HCT116 (cell line): ENCODE data around the gene VIPR2. TPM values are rescaled to one million over a fixed set of nuclear protein-coding genes. Genes with fewer than 3 reads are reported as not detected.

Source experiments
- ATAC-seq: fragments of 200-7000 bp; cut with Tn5 transposase; 2 replicates; pipeline ENCODE4 v1.9.1; 2020; ENCODE audit warnings: mild to moderate bottlenecking, moderate library complexity
- BruUV-seq: library from RNA; stranded (reverse); fragments of 400-500 nt; replicated peaks from 2 replicates; lab custom pipeline; 2021; lab: Mats Ljungman, UMichigan
- CTCF ChIA-PET: fragments of 300-600 bp; sonication (Branson Sonifier 250); formaldehyde crosslinking; loops from one replicate; lab custom pipeline; 2021; ENCODE audit warnings: antibody characterized with exemption; lab: Charles Lee
- POLR2A ChIA-PET: fragments of 300-600, 350-600 bp; sonication (Branson Sonifier 250); formaldehyde crosslinking; loops from one replicate; lab custom pipeline; 2021; ENCODE audit warnings: antibody characterized with exemption; lab: Charles Lee
- RAD21 ChIA-PET, 2 experiments: fragments of 300-600 bp; sonication (Branson Sonifier 250); formaldehyde crosslinking; loops; one replicate each; lab custom pipeline; 2023; ENCODE audit warnings: low total read pairs in 2 of 2; ENCODE audit not compliant: uncharacterized antibody in 2 of 2, unreplicated experiment in 2 of 2, low non-redundant PET in 1 of 2; lab: Charles Lee
- DNase-seq: peaks from one replicate; pipeline ENCODE4 v3.0.0-alpha.2; 2010; ENCODE audit warnings: low read depth, low spot score
- H2AFZ ChIP-seq: fragments of 200-600 bp; shearing (Covaris generic), sonication (generic); 2 replicates; pipeline ENCODE4 v1.6.1; 2017; ENCODE audit warnings: low read depth, mixed run types, mixed read lengths, antibody characterized with exemption, low read length; ENCODE audit not compliant: poor library complexity, severe bottlenecking
- H3K27ac ChIP-seq: 2 replicates; pipeline ENCODE4 v1.5.1; 2012; ENCODE audit warnings: low read depth, low read length
- H3K27me3 ChIP-seq: fragments of 200-600 bp; sonication (generic); 2 replicates; pipeline ENCODE4 v1.6.1; 2016; ENCODE audit warnings: mixed run types, low read length, mixed read lengths; ENCODE audit not compliant: insufficient read depth
- H3K36me3 ChIP-seq, 2 experiments: fragments of 200-500 bp in 1 of 2; fragments of 200-600 bp in 1 of 2; sonication (Bioruptor generic) in 1 of 2; sonication (generic) in 1 of 2; 2 replicates each; pipeline versions ENCODE4 v1.5.1 to v1.6.1; 2014 to 2016; ENCODE audit warnings: low read length in 2 of 2, inconsistent platforms in 1 of 2, mixed read lengths in 1 of 2, mixed run types in 1 of 2; ENCODE audit not compliant: insufficient read depth in 2 of 2, control insufficient read depth in 1 of 2
- H3K4me1 ChIP-seq, 2 experiments: fragments of 200-600 bp in 1 of 2; sonication (generic) in 1 of 2; 2 replicates each; pipeline versions ENCODE4 v1.5.1 to v1.6.1; 2012 to 2017; ENCODE audit warnings: low read length in 2 of 2, inconsistent platforms in 1 of 2, mild to moderate bottlenecking in 1 of 2, mixed read lengths in 1 of 2, mixed run types in 1 of 2, moderate library complexity in 1 of 2; ENCODE audit not compliant: insufficient read depth in 2 of 2, control insufficient read depth in 1 of 2
- H3K4me2 ChIP-seq: fragments of 200-600 bp; sonication (generic); 2 replicates; pipeline ENCODE4 v1.6.1; 2017; ENCODE audit warnings: mixed run types, low read length, mixed read lengths
- H3K4me3 ChIP-seq, 2 experiments: fragments of 200-600 bp in 1 of 2; sonication (generic) in 1 of 2; replicated peaks in 1 of 2; 2 replicates each; pipeline ENCODE4 v1.5.1; 2011 to 2016; ENCODE audit warnings: low read length in 2 of 2, control low read depth in 1 of 2, low read depth in 1 of 2, mild to moderate bottlenecking in 1 of 2, mixed read lengths in 1 of 2, mixed run types in 1 of 2
- H3K79me2 ChIP-seq: fragments of 200-600 bp; sonication (generic); 2 replicates; pipeline ENCODE4 v1.6.1; 2017; ENCODE audit warnings: mild to moderate bottlenecking, mixed run types, low read length, moderate library complexity, mixed read lengths; ENCODE audit not compliant: insufficient read depth
- H3K9ac ChIP-seq: fragments of 200-600 bp; sonication (generic); 2 replicates; pipeline ENCODE4 v1.6.1; 2016; ENCODE audit warnings: low read length, mixed read lengths
- H3K9me2 ChIP-seq: fragments of 200-600 bp; sonication (generic), shearing (Covaris generic); 2 replicates; pipeline ENCODE4 v1.6.1; 2017; ENCODE audit warnings: mixed run types, mild to moderate bottlenecking, moderate library complexity; ENCODE audit not compliant: insufficient read depth
- H3K9me3 ChIP-seq, 2 experiments: fragments of 200-500 bp in 1 of 2; fragments of 200-600 bp in 1 of 2; sonication (Bioruptor generic) in 1 of 2; sonication (generic) in 1 of 2; 2 replicates each; pipeline ENCODE4 v1.6.1; 2014 to 2017; ENCODE audit warnings: low read length in 2 of 2, mixed read lengths in 2 of 2, inconsistent platforms in 1 of 2, low read depth in 1 of 2, mild to moderate bottlenecking in 1 of 2, mixed run types in 1 of 2, moderate library complexity in 1 of 2; ENCODE audit not compliant: control insufficient read depth in 1 of 2, insufficient read depth in 1 of 2
- H4K20me1 ChIP-seq: fragments of 200-600 bp; sonication (generic), shearing (Covaris generic); 2 replicates; pipeline ENCODE4 v1.6.1; 2017; ENCODE audit warnings: mixed run types, mild to moderate bottlenecking, moderate library complexity; ENCODE audit not compliant: insufficient read depth
- ATF3 ChIP-seq: IDR thresholded peaks from 2 replicates; pipeline ENCODE4 v1.6.1; 2012
- CBX3 ChIP-seq: IDR thresholded peaks from 2 replicates; pipeline ENCODE4 v1.6.1; 2012; ENCODE audit warnings: low read depth
- CEBPB ChIP-seq: IDR thresholded peaks from 2 replicates; pipeline ENCODE4 v1.6.1; 2012; ENCODE audit warnings: low read depth
- EGR1 ChIP-seq: IDR thresholded peaks from 2 replicates; pipeline ENCODE4 v1.6.1; 2012; ENCODE audit warnings: low read depth
- ELF1 ChIP-seq: IDR thresholded peaks from 2 replicates; pipeline ENCODE4 v1.6.1; 2012; ENCODE audit warnings: low read depth, borderline replicate concordance
- EZH2 ChIP-seq: fragments of 200-600 bp; sonication (generic); IDR thresholded peaks from 2 replicates; pipeline ENCODE4 v1.6.1; 2017; ENCODE audit warnings: antibody characterized with exemption, mixed run types
- EZH2phosphoT487 ChIP-seq: fragments of 200-600 bp; IDR thresholded peaks from 2 replicates; pipeline ENCODE4 v1.6.1; 2018; ENCODE audit warnings: antibody characterized with exemption, borderline replicate concordance
- JUND ChIP-seq: IDR thresholded peaks from 2 replicates; pipeline ENCODE4 v1.6.1; 2012
- POLR2A ChIP-seq: IDR thresholded peaks from 2 replicates; pipeline ENCODE4 v1.7.0; 2011; ENCODE audit warnings: borderline replicate concordance; ENCODE audit not compliant: insufficient read depth, insufficient read length; ENCODE audit errors: extremely low read depth
- POLR2AphosphoS5 ChIP-seq: IDR thresholded peaks from 2 replicates; pipeline ENCODE4 v1.6.1; 2011; ENCODE audit warnings: mild to moderate bottlenecking, low read depth, low read length, moderate library complexity
- RAD21 ChIP-seq: IDR thresholded peaks from 2 replicates; pipeline ENCODE4 v1.6.1; 2012; ENCODE audit warnings: low read depth, mild to moderate bottlenecking
- REST ChIP-seq: IDR thresholded peaks from 2 replicates; pipeline ENCODE4 v1.6.1; 2012; ENCODE audit warnings: low read depth
- SP1 ChIP-seq: IDR thresholded peaks from 2 replicates; pipeline ENCODE4 v1.6.1; 2012; ENCODE audit warnings: low read depth
- TCF7L2 ChIP-seq: IDR thresholded peaks from 2 replicates; pipeline ENCODE4 v1.7.0; 2011; ENCODE audit warnings: borderline replicate concordance, inconsistent platforms; ENCODE audit not compliant: insufficient read depth, insufficient read length; ENCODE audit errors: extremely low read depth
- YY1 ChIP-seq: IDR thresholded peaks from 2 replicates; pipeline ENCODE4 v1.6.1; 2011; ENCODE audit warnings: low read length, low read depth, moderate library complexity, mild to moderate bottlenecking; ENCODE audit not compliant: insufficient replicate concordance; ENCODE audit errors: extremely low read depth
- ZBTB33 ChIP-seq: IDR thresholded peaks from 2 replicates; pipeline ENCODE4 v1.6.1; 2011; ENCODE audit warnings: mild to moderate bottlenecking, low read length, moderate library complexity; ENCODE audit not compliant: insufficient replicate concordance; ENCODE audit errors: extremely low read depth
- ZNF274 ChIP-seq: fragments of 200-500 bp; sonication (Bioruptor generic); IDR thresholded peaks from 2 replicates; pipeline ENCODE4 v1.6.1; 2014; ENCODE audit warnings: mild to moderate bottlenecking, low read depth, low read length, inconsistent platforms
- intact Hi-C: fragments of 100-400 bp; cut with micrococcal nuclease; formaldehyde crosslinking; loops from 2 replicates; pipeline ENCODE4 v1.10.0; 2022
- total RNA-seq: library from RNA; stranded (reverse); gene quantifications from one replicate; pipeline ENCODE4 v1.2.1, GENCODE V29; 2021; ENCODE audit not compliant: unreplicated experiment

The VIPR2 gene
- total RNA-seq, 1 experiment from 2014 or later, result 0.10 TPM

- no peak for TF ChIP-seq RAD21
- TF ChIP-seq EZH2, result no peak
- no peak for TF ChIP-seq EZH2phosphoT487
- TF ChIP-seq ZBTB33, result no peak
- no peak for TF ChIP-seq POLR2A
Observed at GRCh38 chr7:159140170-159140910, 4.3 kb downstream of the VIPR2 start (continued).

GRCh38 chr7:159139639-159140038 lies 5.0 kb downstream of the VIPR2 start:
- POLR2A ChIA-PET, result no interaction called here
- intact Hi-C loops, result no loop called here
- RAD21 ChIA-PET, result no interaction called here
- TF ChIP-seq CEBPB, result no peak
- TF ChIP-seq EZH2, result no peak
- TF ChIP-seq SP1, result no peak
- no peak for TF ChIP-seq TCF7L2
- TF ChIP-seq JUND, result no peak
- TF ChIP-seq EGR1, result no peak
- TF ChIP-seq ELF1, result no peak
- no peak for TF ChIP-seq RAD21
- TF ChIP-seq REST, result no peak
- TF ChIP-seq ZNF274, result no peak
- TF ChIP-seq CBX3, result no peak
- TF ChIP-seq YY1, result no peak
- TF ChIP-seq ATF3, result no peak
- TF ChIP-seq ZBTB33, result no peak
- no peak for TF ChIP-seq POLR2AphosphoS5

More at GRCh38 chr7:159139639-159140038, 5.0 kb downstream of the VIPR2 start:
- Histone ChIP-seq H3K27me3 (peaks cover 2% of the 10 kb centered on the region; the same call in 1 of the 2 replicates), H3K9me2 (no peaks in the 10 kb centered on the region), H4K20me1 (no peaks in the 10 kb centered on the region), H3K4me2 (no peak overlapping the region), H3K79me2 (no peaks in the 10 kb centered on the region), H3K4me3 (no peak overlapping the region), H3K9ac (no peak overlapping the region), H3K9me3 (no peaks in the 10 kb centered on the region), H2AFZ (no peak overlapping the region), H3K36me3 (no peaks in the 10 kb centered on the region), H3K4me1 (no peaks in the 10 kb centered on the region), H3K27ac (no peak overlapping the region)
- DNase-seq (no peak), ATAC-seq (no peak)
- CTCF ChIA-PET, result no interaction called here
- no TSS peak for BruUV-seq
